CD4-positive, alpha-beta memory T cell (primary cell): ENCODE measurements around the gene HTATIP2. TPM values are rescaled to one million over a fixed set of nuclear protein-coding genes. Genes with fewer than 3 reads are reported as not detected.
A peak's percentile ranks its signal among the peaks of the same experiment; 100 is the strongest.

Experiments
- CTCF ChIA-PET: fragments of 350-600 bp; sonication (Branson Sonifier 250); formaldehyde crosslinking; loops from one replicate; lab custom pipeline; 2021; ENCODE audit warnings: inconsistent platforms; ENCODE audit not compliant: partially characterized antibody; lab: Charles Lee
- POLR2A ChIA-PET: fragments of 350-600 bp; sonication (Branson Sonifier 250); formaldehyde crosslinking; loops from one replicate; lab custom pipeline; 2021; ENCODE audit not compliant: partially characterized antibody; lab: Charles Lee
- DNase-seq, 5 donors: peaks; one replicate each; pipeline versions ENCODE4 v3.0.0 to v3.0.0-alpha.2; 2020 to 2022; ENCODE audit warnings: mixed read lengths in 1 of 5
- H3K27ac ChIP-seq: one replicate; pipeline ENCODE4 v1.7.0; 2013; ENCODE audit warnings: low read depth, low read length
- H3K27me3 ChIP-seq: 2 replicates; pipeline ENCODE4 v1.7.0; 2013; ENCODE audit warnings: mild to moderate bottlenecking, low read length, moderate library complexity; ENCODE audit not compliant: insufficient read depth
- H3K36me3 ChIP-seq: 2 replicates; pipeline ENCODE4 v1.7.0; 2013; ENCODE audit warnings: mild to moderate bottlenecking, low read length, moderate library complexity; ENCODE audit not compliant: insufficient read depth
- H3K4me1 ChIP-seq: 2 replicates; pipeline ENCODE4 v1.7.0; 2013; ENCODE audit warnings: mild to moderate bottlenecking, low read length, moderate library complexity; ENCODE audit not compliant: insufficient read depth
- H3K4me3 ChIP-seq, 2 donors: one replicate each; pipeline ENCODE4 v1.7.0; 2013; ENCODE audit warnings: low read length in 2 of 2, mild to moderate bottlenecking in 1 of 2
- H3K9me3 ChIP-seq, 2 donors: one replicate each; pipeline ENCODE4 v1.7.0; 2013; ENCODE audit warnings: low read length in 2 of 2, control low read depth in 1 of 2; ENCODE audit not compliant: control insufficient read depth in 1 of 2
- H3K27ac Mint-ChIP-seq, 7 donors: one replicate each; pipeline ENCODE4 v1.8.0; 2020 to 2021; ENCODE audit warnings: mixed read lengths in 7 of 7, mild to moderate bottlenecking in 6 of 7, inconsistent platforms in 3 of 7, moderate library complexity in 3 of 7
- H3K27me3 Mint-ChIP-seq, 2 donors: one replicate each; pipeline ENCODE4 v1.8.0; 2020 to 2021; ENCODE audit warnings: mixed read lengths in 2 of 2
- H3K36me3 Mint-ChIP-seq, 2 donors: one replicate each; pipeline ENCODE4 v1.8.0; 2020 to 2021; ENCODE audit warnings: mixed read lengths in 2 of 2, inconsistent platforms in 1 of 2, mild to moderate bottlenecking in 1 of 2
- H3K4me1 Mint-ChIP-seq, 4 donors: one replicate each; pipeline ENCODE4 v1.8.0; 2020 to 2021; ENCODE audit warnings: mixed read lengths in 4 of 4, mild to moderate bottlenecking in 1 of 4
- H3K4me3 Mint-ChIP-seq, 8 donors: one replicate each; pipeline ENCODE4 v1.8.0; 2020 to 2021; ENCODE audit warnings: mixed read lengths in 8 of 8, mild to moderate bottlenecking in 7 of 8, moderate library complexity in 6 of 8, inconsistent platforms in 3 of 8
- H3K9me3 Mint-ChIP-seq, 8 donors: one replicate each; pipeline ENCODE4 v1.8.0; 2020 to 2021; ENCODE audit warnings: mixed read lengths in 8 of 8, mild to moderate bottlenecking in 5 of 8, inconsistent platforms in 3 of 8, moderate library complexity in 1 of 8
- intact Hi-C: fragments of 100-400 bp; cut with micrococcal nuclease; formaldehyde crosslinking; loops from one replicate; pipeline ENCODE4 v1.15.1; 2023
- polyA plus RNA-seq, 2 donors: library from polyadenylated mRNA; unstranded; fragments of 300-500 nt; fragmentation: Illumina TruSeq; gene quantifications; one replicate each; pipeline ENCODE4 v1.2.3, GENCODE V29; 2021
- total RNA-seq, 2 experiments: library from RNA; stranded (reverse); gene quantifications; one replicate each; pipeline ENCODE4 v1.2.3, GENCODE V29; 2021

Gene HTATIP2
- total RNA-seq (10 to 100 TPM; 45.3 to 49.9 TPM), polyA plus RNA-seq (10 to 100 TPM; 58.1 to 97.6 TPM)

DNA sequence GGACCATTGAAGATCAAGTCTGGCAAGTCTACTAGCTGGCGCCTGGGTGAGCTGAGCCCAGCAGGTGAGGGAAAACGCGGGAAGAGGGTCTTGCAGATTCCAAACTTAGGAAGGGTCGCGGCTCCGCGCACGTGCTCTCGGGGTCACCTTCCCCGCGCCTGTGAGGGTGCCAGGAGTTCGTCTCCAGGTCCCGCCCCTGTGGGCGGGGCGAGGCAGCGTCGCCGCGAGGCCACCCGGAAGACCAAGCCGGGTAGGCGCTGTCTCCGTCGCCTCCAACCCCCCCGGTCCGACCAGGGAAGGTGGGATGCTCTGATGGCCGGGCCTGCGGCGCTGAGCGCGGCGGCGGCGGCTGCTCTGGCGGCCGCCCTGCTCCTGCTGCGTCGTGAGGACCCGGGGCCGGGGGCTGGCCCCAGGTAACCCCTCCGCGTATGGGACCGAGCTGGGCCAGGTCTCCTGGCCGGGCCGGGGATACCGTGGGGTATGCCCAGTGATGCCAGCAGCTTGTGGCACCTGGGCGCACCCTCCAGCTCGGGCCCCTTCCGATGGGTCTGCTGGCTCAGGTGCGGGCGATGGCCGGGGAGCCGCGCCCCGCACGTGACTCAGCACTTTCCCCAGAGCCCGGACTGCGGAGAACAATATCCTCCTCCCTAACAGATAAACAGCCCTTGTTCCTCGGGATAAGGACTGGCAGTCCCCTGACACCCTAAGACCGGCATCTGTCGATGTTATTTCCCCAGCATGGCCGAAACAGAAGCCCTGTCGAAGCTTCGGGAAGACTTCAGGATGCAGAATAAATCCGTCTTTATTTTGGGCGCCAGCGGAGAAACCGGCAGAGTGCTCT is at the start of gene HTATIP2:
Gene HTATIP2 (plus strand): TSS at position 215 of the 841 bp plus-strand sequence. CDS start 524 bp downstream, at position 739.
- intact Hi-C loops: loop anchor here (1.0 to 10.0 kb wide), 3 partner anchors 20 to 639 kb away; partner anchors contain the start of gene PRMT3
- ChIA-PET POLR2A (interaction anchor here (1.0 to 2.1 kb wide), 7 partner anchors 8 to 232 kb away, joined by 3 to 10 read pairs (median 4); partner anchors contain the start of gene PRMT3), CTCF (interaction anchor here (0.7 to 1.7 kb wide), 8 partner anchors 9 to 238 kb away, joined by 3 to 7 read pairs (median 4); no protein-coding TSS in a partner anchor)
- H3K36me3 Mint-ChIP-seq: peaks cover 17 to 21% of the 10 kb centered on the region in 2 donors
- Histone ChIP-seq H3K27me3 (no peaks in the 10 kb centered on the region), H3K9me3 (no peaks in the 10 kb centered on the region), H3K27ac (peak within 1 kb of the TSS; percentile 70), H3K36me3 (no peaks in the 10 kb centered on the region), H3K4me1 (peaks cover 64% of the 10 kb centered on the region), H3K4me3 (peak within 1 kb of the TSS; percentile 24 to 78)
- peak within 1 kb of the TSS; percentile 91 to 98 (median 95) for H3K27ac Mint-ChIP-seq
- peak within 1 kb of the TSS; percentile 89 to 95 (median 92) for H3K4me3 Mint-ChIP-seq
- no peaks in the 10 kb centered on the region for H3K27me3 Mint-ChIP-seq
- no peaks in the 10 kb centered on the region for H3K9me3 Mint-ChIP-seq
- peaks cover 50 to 77% (median 64%) of the 10 kb centered on the region in 4 donors for H3K4me1 Mint-ChIP-seq
- peak; percentile 73 to 80 (median 77) for DNase-seq

GRCh38 chr11:20315800-20316199 is 47.7 kb upstream of the HTATIP2 start:
- Mint-ChIP-seq H3K4me3 (no peak overlapping the region), H3K27ac (no peak overlapping the region), H3K27me3 (peaks cover 1 to 6% of the 10 kb centered on the region in 2 donors), H3K4me1 (no peaks in the 10 kb centered on the region), H3K36me3 (no peaks in the 10 kb centered on the region), H3K9me3 (no peaks in the 10 kb centered on the region)
- H3K36me3 ChIP-seq: no peaks in the 10 kb centered on the region
- CTCF ChIA-PET: interaction anchor here (1.5 kb wide), 1 partner anchor 36 kb away, joined by 4 read pairs; no protein-coding TSS in a partner anchor
- H3K9me3 ChIP-seq: no peaks in the 10 kb centered on the region
- intact Hi-C loops: no loop called here
- H3K27ac ChIP-seq: no peak overlapping the region
- H3K4me1 ChIP-seq: no peaks in the 10 kb centered on the region
- DNase-seq: no peak
- H3K4me3 ChIP-seq: no peak overlapping the region
- POLR2A ChIA-PET: no interaction called here
- H3K27me3 ChIP-seq: no peaks in the 10 kb centered on the region

DNA sequence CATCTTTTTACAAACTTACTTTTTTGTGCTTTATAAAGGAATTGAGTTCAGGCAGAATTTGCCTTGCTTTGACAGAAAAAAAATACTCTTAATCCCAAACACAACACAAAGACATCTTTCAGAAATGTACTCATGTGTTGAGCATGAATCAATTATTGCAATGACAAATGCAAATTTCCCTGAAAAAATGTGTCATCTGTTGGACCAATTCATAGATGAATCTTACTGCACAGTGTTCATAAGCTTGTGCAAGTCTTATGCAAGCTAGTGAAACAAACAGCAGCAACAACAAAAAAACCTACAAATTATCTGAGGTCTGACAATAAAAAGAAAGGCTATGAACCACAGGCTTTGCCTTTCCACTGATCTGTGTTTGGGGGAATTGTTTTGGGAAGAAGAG is 42.3 kb upstream of the HTATIP2 start:
- no peaks in the 10 kb centered on the region for H3K4me1 ChIP-seq
- intact Hi-C loops: no loop called here
- no peak overlapping the region for H3K27ac Mint-ChIP-seq
- no peaks in the 10 kb centered on the region for H3K36me3 ChIP-seq
- H3K9me3 Mint-ChIP-seq: no peaks in the 10 kb centered on the region
- no peak overlapping the region for H3K4me3 ChIP-seq
- CTCF ChIA-PET: interaction anchor here (1.2 kb wide), 1 partner anchor 189 kb away, joined by 3 read pairs; no protein-coding TSS in a partner anchor
- H3K27ac ChIP-seq: no peak overlapping the region
- no peaks in the 10 kb centered on the region for H3K27me3 ChIP-seq
- H3K4me3 Mint-ChIP-seq: no peak overlapping the region
- H3K4me1 Mint-ChIP-seq: no peaks in the 10 kb centered on the region
- no peaks in the 10 kb centered on the region for H3K36me3 Mint-ChIP-seq
- DNase-seq: no peak
- H3K9me3 ChIP-seq: no peaks in the 10 kb centered on the region
- POLR2A ChIA-PET: no interaction called here
- peaks cover 1 to 6% of the 10 kb centered on the region in 2 donors for H3K27me3 Mint-ChIP-seq

GRCh38 chr11:20327377-20327935 is 36.1 kb upstream of the HTATIP2 start:
- H3K36me3 Mint-ChIP-seq: no peaks in the 10 kb centered on the region
- H3K4me3 Mint-ChIP-seq: no peak overlapping the region

DNA sequence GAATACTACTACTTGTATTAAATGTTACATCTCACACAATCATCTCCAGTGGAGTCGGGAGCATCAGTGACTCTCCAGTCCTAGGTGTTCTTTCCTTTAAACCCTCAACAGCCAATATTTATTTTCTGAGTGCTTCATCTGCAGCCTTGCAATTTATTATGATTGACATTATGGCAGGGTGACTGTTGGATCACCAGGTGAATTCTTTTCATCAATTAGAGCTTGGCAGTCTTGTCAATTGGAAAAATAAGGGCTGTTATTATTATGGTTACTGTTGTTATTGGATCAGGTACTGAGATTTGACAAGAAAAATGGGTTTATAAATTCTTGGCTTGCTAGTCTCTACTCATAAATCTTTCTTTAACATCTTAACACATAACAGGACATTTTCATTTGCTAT is 27.5 kb upstream of the HTATIP2 start:
- POLR2A ChIA-PET: no interaction called here
- intact Hi-C loops: loop anchor here (5.0 kb wide), 1 partner anchor 209 kb away; no protein-coding TSS in a partner anchor

More at GRCh38 chr11:20327377-20327935, 36.1 kb upstream of the HTATIP2 start:
- Histone ChIP-seq H3K27ac (no peak overlapping the region), H3K9me3 (no peaks in the 10 kb centered on the region), H3K36me3 (no peaks in the 10 kb centered on the region), H3K27me3 (peaks cover 4% of the 10 kb centered on the region), H3K4me1 (no peaks in the 10 kb centered on the region), H3K4me3 (no peak overlapping the region)
- Mint-ChIP-seq H3K27me3 (peaks cover 4 to 7% of the 10 kb centered on the region in 2 donors), H3K27ac (no peak overlapping the region), H3K9me3 (peaks cover 0 to 2% (median 0%) of the 10 kb centered on the region in 8 donors), H3K4me1 (no peaks in the 10 kb centered on the region)
- no peak for DNase-seq
- intact Hi-C loops: no loop called here
- POLR2A ChIA-PET: no interaction called here
- CTCF ChIA-PET: no interaction called here

GRCh38 chr11:20337526-20338154 is 25.9 kb upstream of the HTATIP2 start:
- H3K4me1 ChIP-seq: no peaks in the 10 kb centered on the region
- peaks cover 12% of the 10 kb centered on the region for H3K27me3 ChIP-seq
- Mint-ChIP-seq H3K36me3 (no peaks in the 10 kb centered on the region), H3K27ac (no peak overlapping the region), H3K27me3 (peaks cover 35 to 43% of the 10 kb centered on the region in 2 donors), H3K9me3 (no peaks in the 10 kb centered on the region), H3K4me1 (peaks cover 0 to 5% (median 1%) of the 10 kb centered on the region in 4 donors), H3K4me3 (peak overlapping the region in 1 of 8 donors; percentile 35)
- DNase-seq: no peak
- H3K9me3 ChIP-seq: no peaks in the 10 kb centered on the region
- no peak overlapping the region for H3K27ac ChIP-seq
- ChIA-PET POLR2A (no interaction called here), CTCF (no interaction called here)
- no peak overlapping the region for H3K4me3 ChIP-seq
- intact Hi-C loops: loop anchor here (5.0 kb wide), 1 partner anchor 210 kb away; no protein-coding TSS in a partner anchor
- no peaks in the 10 kb centered on the region for H3K36me3 ChIP-seq

More for the DNA sequence above, 27.5 kb upstream of the HTATIP2 start:
- Mint-ChIP-seq H3K27ac (no peak overlapping the region), H3K4me3 (no peak overlapping the region), H3K9me3 (no peaks in the 10 kb centered on the region), H3K27me3 (peaks cover 26 to 32% of the 10 kb centered on the region in 2 donors), H3K36me3 (no peaks in the 10 kb centered on the region), H3K4me1 (no peaks in the 10 kb centered on the region)
- H3K4me3 ChIP-seq: no peak overlapping the region
- no peak overlapping the region for H3K27ac ChIP-seq
- CTCF ChIA-PET: interaction anchor here (0.9 kb wide), 1 partner anchor 203 kb away, joined by 3 read pairs; no protein-coding TSS in a partner anchor
- no peak for DNase-seq
- H3K27me3 ChIP-seq: peaks cover 3% of the 10 kb centered on the region
- no peaks in the 10 kb centered on the region for H3K9me3 ChIP-seq
- no peaks in the 10 kb centered on the region for H3K36me3 ChIP-seq
- no peaks in the 10 kb centered on the region for H3K4me1 ChIP-seq
